Sigmoid colon (tissue), 4 donors: ENCODE results near the gene INSIG2.

Experiments used
- EP300 ChIP-seq, 4 donors: sonication (generic); formaldehyde crosslinking; IDR thresholded peaks; one replicate each; pipeline ENCODE4 v1.6.1; 2017; ENCODE audit warnings: antibody characterized with exemption in 4 of 4
- TF ChIP-seq, protein P1 (sequence below), 4 experiments: fragments of 450-650 bp in 3 of 4; fragments of 200-600 bp in 1 of 4; IDR thresholded peaks; one replicate each; pipeline ENCODE4 v1.5.1; 2016 to 2019; ENCODE audit warnings: antibody characterized with exemption in 4 of 4, mild to moderate bottlenecking in 3 of 4, moderate library complexity in 2 of 4

DNA sequence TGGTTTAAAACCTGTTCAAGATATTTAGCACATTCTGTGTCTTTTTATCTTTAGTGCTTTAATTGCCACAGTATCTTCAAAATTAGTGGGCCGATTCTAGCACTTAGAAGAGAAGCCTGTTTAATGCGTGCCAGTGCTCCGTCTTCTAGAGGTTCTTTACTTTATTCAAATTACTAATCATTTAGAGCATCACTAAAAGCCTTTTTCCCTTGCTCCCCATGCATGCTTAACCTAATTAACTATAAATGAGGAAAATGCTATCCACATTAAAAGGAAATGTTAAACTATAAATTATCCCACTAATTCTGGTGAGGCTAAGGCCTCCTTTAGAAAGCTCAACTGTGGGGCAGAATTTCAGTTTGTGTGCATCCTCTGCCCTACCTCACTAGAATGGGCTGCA, 31.5 kb upstream of the INSIG2 start:
- no peak for TF ChIP-seq EP300 (IDR thresholded peaks at IDR 0.05)
- TF ChIP-seq, protein P1, sequence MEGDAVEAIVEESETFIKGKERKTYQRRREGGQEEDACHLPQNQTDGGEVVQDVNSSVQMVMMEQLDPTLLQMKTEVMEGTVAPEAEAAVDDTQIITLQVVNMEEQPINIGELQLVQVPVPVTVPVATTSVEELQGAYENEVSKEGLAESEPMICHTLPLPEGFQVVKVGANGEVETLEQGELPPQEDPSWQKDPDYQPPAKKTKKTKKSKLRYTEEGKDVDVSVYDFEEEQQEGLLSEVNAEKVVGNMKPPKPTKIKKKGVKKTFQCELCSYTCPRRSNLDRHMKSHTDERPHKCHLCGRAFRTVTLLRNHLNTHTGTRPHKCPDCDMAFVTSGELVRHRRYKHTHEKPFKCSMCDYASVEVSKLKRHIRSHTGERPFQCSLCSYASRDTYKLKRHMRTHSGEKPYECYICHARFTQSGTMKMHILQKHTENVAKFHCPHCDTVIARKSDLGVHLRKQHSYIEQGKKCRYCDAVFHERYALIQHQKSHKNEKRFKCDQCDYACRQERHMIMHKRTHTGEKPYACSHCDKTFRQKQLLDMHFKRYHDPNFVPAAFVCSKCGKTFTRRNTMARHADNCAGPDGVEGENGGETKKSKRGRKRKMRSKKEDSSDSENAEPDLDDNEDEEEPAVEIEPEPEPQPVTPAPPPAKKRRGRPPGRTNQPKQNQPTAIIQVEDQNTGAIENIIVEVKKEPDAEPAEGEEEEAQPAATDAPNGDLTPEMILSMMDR (IDR thresholded peaks at IDR 0.05): no peak
